HG03280 (cell line): ENCODE results near the gene RPL38.
A peak's percentile ranks its signal among the peaks of the same experiment; 100 is the strongest.

Source experiments
- ATAC-seq: cut with Tn5 transposase; IDR thresholded peaks from one replicate; pipeline ENCODE4 v1.9.1; 2021; ENCODE audit warnings: mild to moderate bottlenecking, moderate library complexity; ENCODE audit not compliant: unreplicated experiment

The RPL38 gene

DNA sequence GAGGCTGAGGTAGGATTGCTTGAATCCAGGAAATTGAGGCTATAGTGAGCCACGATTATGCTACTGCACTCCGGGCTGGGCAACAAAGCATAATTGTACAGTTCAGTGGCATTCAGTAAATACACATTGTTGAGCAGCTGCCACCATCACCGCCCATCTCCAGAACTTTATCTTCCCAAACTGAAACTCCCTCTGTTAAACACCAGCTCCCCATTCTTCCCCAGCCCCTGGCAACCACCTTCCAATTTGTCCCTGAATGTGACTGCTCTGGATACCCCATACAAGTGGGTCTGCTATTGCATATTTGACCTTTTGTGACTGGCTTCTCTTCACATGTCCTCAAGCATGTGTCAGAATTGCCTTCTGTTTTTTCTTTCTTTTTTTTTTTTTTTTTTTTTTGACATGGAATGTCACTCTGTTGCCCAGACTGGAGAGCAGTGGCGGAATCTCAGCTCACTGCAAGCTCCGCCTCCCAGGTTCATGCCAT is 2.9 kb downstream of the RPL38 start:
- no peak for ATAC-seq

DNA sequence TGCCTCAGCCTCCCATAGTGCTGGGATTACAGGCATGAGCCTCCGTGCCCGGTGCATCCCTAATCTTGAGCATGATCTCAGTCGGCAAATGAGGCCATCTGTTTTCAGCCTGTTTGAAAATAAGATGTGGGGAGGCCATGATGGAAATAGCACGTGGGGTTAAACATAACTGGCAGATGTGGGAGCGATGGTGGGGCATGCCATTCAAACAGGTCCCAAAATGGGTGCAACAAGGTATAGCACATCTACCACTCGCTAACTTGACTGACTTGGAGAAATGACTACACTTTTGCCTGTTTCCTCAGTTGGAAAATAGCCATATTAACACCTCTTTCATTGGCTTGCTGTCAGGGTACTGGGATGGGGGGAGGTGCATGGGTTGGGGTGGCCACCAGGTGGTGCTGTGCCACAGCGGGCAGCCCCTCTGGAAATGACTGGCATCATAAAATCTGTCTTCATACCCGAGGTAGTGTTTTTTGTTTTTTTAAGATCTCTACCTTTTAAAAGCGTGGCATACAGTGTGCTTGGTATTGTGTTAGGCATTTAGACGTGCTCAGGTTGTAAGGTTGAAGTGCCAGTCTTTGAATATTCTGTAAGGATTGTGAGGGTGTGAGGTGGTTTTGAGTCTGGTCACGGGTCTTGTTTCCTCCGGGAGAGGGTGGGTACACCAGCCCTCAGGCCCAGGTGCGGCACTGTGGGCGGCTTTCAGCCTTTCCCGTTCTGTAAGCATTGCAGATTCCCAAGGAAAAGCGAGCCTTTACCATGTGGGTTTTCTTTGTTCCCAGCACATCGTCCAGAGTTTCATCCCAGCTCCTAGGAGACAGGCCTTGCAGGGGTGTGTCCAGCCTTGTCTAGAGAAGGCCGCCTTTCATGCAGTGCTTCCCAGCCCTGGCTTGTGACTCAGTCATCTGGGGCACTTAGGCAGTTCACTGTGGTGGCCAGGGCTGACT is 7.0 kb downstream of the RPL38 start:
- ATAC-seq: no peak

DNA sequence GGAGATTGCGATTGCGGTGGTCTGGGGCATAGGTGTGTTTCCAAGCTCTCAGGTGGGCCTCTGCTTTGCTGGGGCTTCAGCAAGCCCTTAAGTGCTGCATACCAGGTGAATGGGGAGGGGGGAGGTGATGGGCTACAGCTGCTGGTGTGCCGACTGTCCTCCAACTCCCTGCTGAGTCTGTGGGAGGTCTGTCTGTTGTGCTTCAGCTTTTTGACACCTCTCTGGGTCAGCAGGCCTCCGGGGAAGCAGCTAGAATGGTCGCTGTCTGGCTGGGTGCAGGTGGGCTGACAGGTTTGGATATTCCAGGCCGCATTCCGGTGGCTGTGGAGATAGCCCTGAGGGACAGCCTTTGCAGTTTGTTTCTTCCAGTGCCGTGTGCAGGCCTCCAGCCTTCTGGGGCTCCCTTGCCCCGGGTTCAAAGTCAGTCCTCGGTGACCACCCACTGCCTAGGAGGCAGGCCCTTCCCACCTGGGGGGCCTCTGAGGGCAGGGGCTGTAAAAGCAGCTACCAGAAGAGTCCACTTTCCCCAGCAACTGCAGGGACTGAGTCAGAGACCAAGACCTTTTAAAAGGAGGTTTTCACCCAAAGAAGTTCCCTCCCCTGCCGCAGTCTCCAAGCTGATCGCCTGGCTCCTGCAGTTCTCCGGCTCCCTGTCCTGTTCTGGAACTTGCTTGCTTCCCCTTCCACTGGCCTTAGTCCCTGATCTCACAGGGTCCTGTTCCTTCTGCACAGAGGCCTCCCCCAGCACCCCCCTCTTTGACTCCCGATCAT is 7.8 kb downstream of the RPL38 start:
- ATAC-seq: no peak

DNA sequence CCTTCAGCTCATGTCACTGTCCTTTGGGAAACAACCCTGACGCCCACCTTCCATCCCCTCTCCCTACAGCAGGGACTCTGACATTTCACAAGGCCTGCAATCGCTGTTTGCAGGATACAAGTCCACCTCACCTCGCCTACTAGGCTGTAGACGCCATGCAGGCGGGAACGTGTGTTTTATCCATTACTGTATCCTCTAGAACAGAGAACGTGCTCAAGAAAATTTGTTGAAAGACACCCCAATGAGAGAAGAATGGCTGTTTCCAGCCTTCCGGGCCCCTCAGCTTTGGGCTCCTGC is 8.4 kb downstream of the RPL38 start:
- no peak for ATAC-seq

DNA sequence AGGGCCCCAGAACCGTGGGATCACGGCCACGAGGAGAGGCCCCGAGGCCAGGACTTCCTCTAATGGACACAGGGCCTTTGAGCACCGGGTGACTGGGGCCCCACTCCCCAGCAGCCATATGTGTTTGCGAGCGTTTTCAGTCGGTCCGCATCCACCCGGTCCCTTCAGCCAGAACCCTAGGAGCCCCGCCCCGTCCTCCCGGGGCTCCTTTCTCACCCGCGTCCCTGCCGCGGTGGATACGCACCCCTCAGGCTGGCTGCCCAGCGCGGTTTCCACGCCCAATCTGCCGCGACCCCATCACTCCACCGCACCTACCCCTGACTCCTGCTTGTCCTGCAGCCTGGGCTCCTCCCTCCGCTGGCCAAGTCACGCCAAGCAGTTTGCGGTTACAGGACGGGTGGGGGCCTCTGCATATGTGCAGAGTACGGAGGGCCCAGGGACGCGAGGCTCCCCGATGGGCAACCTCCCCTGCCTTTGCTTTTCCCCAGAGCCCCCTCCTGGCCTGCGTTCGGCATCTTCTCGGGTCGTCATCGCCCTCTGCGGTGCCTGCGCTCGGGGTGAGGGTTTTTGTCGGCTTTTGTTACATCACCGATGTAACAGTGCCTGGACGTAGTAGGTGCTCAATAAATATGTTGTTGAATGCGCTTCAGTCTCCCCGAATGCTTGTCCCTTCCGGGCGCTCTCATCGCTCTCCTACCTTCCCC is 8.9 kb downstream of the RPL38 start:
- no peak for ATAC-seq

DNA sequence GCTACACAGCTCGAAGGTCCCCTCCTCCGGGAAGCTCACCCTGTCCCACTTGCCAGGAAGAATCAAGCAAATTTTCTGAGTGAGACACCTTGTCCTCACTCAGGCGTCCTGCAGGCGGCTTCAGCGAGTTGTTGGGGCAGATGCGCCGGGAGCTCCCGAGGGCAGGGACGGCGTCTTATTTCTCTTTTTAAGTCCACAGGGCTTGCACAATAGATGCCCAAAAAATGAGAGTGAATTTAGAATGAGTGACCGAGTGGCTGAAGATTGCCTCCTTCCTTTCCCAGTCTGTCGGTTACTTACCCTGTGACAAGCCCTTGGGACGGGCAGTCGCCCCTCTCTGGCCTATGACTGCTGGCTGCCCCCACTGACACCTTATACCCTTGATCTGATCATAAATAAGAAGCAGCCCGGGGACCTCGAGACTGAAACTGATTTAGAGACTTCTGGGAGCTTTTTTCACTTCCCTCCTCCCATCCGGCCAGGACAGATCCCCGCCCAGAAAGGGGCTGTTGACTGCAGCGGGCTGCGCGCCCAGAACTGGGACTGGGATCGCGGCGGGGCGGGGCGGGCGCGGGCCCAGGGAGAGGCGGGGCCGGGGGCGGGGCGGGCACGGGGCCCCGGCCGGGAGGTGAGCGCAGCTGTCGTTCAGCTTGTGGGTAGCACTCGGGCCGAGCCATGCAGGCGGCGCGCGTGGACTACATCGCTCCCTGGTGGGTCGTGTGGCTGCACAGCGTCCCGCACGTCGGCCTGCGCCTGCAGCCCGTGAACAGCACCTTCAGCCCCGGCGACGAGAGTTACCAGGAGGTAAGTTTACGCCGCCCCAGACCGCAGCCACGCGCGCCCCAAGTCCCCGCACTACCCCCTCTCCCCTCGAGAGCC is 9.7 kb downstream of the RPL38 start, which contains the start of gene TTYH2:
Gene TTYH2, plus strand, starts transcription at position 659 of the 879 bp plus-strand sequence. Its CDS starts 17 bp downstream, at position 676.
- ATAC-seq: peak; percentile 72

DNA sequence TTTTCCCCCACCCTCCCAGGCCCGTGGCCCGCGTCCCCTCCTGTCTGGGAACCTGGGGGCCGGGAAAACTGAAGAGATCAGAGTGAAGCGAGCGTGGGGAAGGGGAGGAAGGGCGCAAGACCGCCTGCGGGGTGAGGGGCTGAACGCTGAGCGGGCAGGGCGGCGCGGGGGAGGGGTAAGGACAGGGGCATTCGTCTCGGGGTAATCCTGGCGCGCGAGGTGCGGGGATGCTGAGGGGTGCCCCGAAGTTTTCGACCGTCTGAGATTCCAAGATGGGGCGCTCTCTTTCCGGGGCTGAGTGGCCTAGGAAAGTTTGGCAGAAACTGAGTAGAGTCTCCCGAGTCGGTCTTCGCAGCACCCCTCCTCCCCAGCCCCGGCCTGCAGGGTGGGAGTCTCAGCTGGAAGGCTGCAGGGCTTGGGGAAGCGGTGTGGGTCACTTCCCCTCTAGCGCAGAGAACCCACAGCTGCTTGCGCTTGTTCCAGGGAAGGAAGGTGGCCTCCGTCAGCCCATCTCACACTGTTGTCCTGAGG is 10.4 kb downstream of the RPL38 start:
- ATAC-seq: no peak

DNA sequence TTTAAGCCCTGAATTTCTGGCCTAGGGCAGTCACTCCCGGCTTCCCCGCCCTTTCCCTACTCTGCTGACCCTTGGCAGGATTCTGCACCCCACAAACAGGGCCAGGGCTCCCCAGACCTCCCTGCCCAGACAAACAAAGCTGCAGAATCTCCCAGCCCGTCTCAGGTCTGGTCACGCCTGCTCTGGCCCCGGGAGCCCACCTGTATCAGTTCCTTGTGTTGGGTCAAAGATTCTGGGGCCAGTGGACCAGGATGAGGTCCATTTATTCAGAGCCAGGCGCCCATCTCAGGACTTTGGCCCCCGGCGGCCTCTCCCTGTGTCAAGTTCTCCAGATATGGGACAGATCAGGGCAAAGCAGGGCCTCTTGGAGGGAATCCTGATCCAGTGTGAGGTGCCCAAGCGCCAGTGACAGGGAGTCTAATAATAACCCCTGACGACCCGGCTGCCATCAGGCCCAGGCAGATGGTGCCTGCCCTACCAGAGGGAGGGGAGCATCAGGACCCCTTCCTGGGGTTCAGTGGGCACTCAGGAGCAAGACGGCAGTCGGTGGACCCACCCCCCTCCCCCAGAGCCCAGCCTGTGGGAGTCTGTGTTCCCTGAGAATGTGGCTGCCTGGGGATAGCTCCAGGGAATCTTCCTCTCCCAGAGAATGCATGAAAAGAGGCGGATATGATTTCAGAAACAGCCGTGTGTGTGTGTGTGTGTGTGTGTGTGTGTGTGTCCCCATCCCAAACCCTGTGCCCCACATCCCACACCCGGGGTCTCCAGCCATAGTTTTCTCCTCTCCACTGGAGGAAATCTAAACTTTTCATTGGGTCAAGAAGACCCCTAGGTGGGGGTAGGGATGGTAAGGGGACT is 11.2 kb downstream of the RPL38 start:
- no peak for ATAC-seq

DNA sequence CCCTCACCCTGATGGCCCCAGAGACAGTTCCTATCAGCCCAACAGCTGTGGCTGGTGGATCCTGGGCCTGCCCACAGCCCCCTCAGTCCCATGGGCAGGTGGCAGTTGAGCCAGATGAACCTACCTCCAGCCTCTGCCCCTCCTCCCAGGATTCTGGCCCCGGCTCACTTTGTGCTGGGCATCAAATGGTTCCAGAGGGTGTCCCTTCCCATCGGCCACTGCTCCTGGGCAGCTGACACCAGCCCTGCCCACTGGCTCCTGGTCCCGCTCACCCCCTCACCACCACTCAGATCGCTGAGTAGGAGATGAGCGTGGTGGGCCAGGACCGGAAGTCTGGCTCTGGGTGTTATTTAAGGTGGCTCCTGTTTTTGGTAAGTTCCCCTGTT is 11.9 kb downstream of the RPL38 start:
- ATAC-seq: no peak

DNA sequence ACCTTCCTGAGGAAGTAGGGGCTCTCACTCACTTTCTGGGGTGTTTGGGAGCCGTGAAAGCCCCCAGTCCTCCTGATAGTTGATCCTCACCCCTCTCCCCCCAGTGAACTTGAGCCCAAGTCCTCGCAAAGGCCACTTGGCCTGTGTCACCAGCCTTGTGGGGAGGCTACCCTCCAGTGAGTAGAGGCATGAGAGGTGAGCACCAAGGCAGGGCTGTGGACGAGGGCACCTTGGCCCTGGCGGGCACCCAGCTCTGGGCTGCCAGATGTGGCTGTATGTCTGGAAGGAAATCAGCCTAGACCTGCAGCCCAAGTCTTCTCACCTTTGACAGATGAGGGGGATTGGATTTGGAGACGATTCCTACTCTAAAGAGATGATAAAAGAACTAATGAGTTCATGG is 13.0 kb downstream of the RPL38 start:
- no peak for ATAC-seq

DNA sequence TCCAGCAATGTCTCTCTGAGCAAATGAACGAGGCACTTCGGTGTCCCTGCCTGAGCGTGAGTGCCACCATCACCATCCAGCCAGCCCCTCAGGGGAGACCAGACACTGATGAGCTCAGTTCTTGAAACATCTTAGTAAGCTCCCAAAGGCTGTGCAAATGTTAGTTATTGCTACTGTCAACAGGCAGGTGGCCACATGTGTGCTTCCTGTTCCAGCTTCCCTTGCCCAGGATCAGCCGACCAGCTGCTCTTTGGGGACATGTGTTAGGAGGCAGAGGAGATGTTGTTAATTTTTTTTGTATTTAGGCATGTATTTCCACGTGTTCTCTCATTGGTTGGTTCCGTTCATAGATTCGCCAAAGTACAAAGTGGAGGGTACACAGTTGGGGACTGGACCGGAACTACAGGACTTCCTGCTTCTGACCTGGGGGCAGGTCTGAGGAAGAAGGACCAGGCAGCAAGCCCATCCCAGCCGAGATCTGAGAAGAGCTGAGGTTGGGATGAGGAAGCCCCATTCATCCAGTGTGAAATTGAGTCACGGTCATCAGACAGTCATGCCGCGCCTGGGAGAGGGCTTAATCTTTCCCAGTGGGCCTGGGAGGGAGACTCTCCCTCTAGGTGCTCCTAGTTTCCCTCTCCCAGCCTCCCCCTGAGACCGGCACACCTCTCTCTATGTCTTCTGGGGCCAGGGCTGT is 13.7 kb downstream of the RPL38 start:
- no peak for ATAC-seq

DNA sequence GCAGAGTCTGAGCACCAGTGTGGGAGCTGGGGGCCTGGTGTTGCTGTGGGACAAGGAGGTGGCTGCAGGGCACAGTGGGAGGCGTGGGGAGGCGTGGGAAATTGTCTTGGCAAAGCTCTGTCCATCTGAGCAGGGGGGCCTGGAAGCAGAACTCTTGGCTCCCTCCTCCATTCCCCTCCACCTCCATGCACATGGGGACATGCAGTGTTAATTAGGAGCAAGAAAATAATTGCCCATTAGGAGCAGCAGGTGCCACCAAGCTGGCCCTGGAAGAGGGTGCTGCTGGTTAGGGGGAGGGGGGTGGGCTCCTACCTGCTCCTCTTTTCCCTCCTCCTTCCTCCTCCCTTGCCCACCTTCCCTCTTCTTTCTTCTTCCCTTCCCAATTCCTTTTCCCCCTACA is 14.4 kb downstream of the RPL38 start:
- no peak for ATAC-seq

DNA sequence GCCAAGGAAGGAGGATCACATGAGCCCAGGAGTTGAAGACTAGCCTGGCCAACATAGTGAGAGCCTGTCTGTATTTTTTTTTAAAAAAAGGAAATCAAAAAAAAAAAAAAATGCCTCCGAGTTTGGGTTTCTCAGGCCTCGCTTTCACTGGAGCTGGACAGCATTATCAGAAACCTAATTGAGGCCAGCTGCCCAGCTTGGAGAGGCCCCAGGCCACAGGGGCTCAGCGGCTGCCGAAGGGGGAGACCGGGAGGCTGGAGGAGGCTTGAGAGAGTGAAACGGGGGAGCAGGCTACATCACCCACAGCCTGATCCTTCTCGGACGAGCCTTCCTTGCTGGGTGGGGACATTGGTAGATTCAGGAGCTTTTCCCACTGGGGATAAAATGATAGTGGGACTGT is 15.0 kb downstream of the RPL38 start:
- no peak for ATAC-seq

DNA sequence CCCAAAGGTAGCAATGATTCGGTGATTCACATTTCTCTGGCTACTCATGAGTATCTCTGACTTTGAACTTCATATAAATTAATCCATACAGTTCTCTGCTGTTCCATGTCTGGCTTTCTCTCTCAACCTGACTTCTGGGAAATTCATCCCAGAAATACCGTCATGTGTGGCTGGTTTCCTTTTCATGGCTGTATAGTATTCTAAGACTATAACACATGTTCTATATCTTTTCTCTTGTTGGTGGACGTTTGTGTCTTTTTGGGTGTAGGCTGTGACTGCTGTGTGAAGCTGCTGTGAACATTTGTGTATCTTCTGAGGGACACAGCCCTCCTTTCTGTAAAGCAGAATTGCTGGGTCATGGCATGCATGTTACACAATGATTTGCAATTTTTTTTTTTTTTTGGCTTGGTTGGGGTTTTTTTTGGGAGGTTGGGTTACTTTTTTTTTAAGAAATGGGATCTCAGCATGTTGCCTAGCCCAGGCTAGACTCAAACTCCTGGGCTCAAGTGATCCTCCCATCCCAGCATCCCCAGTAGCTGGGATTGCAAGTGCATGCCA is 16.2 kb downstream of the RPL38 start:
- no peak for ATAC-seq

DNA sequence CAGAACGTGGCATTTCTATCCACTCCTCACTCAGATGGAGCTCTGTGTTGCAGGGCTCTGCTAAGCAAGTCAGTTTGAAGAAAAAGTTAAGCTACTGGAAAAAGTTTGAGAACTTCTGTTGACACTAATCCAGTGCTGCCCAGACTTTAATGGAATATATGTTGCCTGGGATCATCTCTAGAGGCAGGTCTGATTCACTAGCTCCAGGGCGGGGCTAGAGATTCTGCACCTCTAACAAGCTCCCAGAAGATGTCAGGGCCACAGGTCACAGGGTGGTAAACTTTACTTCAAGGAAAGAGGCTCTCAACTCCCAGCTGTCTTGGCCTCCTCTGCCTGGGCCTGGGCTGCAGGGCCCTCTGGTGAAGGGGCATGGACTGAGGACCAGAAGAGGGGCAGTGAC is 16.7 kb downstream of the RPL38 start:
- ATAC-seq: no peak

DNA sequence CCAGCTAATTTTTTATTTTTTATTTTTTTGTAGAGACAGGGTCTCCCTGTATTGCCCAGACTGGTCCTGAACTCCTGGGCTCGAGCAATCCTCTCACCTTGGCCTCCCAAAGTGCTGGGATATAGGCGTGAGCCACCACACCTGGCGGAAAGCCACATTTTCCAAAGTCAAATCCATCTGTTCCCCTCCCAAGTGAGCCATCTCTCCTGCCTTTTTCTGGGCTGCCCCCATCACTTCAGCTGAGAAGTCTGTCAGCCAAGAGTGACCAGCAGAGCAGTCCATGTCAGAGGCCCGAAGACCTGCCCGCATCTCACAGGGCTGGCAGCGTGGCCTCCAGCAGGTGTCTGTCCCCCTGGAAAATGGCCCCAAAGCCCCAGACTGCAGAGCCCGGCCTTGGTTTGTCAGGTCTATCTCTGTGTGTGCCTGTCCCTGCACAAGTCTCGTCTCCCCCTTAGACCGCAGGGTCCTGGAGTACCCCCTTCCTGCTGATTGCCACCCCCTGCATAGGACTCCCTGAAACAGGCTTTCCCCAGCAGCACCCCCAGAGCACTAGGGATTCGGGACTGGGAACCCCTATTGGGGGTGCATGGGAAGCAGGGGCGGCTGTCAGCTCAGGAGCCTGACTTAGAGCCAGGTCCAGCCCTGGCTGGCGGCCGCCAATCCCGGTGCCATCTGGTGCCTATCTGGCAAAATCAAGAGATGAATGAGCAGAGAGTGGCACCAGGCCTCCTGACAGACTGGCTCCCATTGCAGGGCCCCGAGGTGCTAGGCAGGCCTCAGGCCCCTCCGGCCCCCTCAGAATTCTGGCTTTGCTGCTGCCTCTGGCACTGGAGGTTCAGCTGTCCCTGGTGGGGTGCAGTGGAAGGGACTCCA is 17.7 kb downstream of the RPL38 start:
- no peak for ATAC-seq

DNA sequence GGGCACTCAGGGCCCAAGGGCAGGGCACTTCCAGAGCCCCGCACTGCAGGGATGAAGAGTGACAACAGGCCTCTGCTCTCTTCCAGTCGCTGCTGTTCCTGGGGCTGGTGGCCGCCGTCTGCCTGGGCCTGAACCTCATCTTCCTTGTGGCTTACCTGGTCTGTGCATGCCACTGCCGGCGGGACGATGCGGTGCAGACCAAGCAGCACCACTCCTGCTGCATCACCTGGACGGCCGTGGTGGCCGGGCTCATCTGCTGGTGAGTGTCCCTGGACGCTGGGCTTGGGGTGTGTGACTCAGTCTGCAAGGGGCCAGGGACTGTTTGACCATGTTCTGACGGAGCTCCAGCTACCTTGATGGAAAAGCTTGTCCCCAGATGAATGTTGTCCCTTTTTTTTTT is 18.9 kb downstream of the RPL38 start:
- ATAC-seq: no peak
